ENCODE measurements around the gene SIX1.

SIX1 gene

GRCh38 chr14:60686865-60687264 is 37.6 kb upstream of the SIX1 start:
- Histone ChIP-seq H3K9me2 (replicated peaks; ENCODE audit: insufficient read depth, low read length) (no peaks in the 10 kb centered on the region), H3K27me3 (ENCODE audit: low read length) (no peaks in the 10 kb centered on the region), H3K79me2 (ENCODE audit: insufficient read depth, low read length) (no peaks in the 10 kb centered on the region), H3K36me3 (ENCODE audit: low read length) (no peaks in the 10 kb centered on the region), H3K9me3 (ENCODE audit: insufficient read depth, low read length) (no peaks in the 10 kb centered on the region), H3K9ac (ENCODE audit: low read length) (no peak overlapping the region), H4K20me1 (ENCODE audit: low read depth, low read length) (no peaks in the 10 kb centered on the region), H3K27ac (ENCODE audit: low read depth, low read length) (no peak overlapping the region), H2AFZ (ENCODE audit: low read depth, low read length, severe bottlenecking) (no peak overlapping the region), H3F3A (ENCODE audit: insufficient read depth) (no peaks in the 10 kb centered on the region), H3K4me2 (ENCODE audit: low read depth, low read length, poor library complexity, severe bottlenecking) (no peak overlapping the region), H3K4me3 (ENCODE audit: insufficient read depth, low read length, poor library complexity, severe bottlenecking) (no peak overlapping the region)
- TF ChIP-seq EZH2phosphoT487 (conservative IDR thresholded peaks at IDR 0.05; ENCODE audit: low read length) = no peak

- no peak overlapping the region for H3K27ac ChIP-seq (ENCODE audit: low read depth, low read length)
- no peaks in the 10 kb centered on the region for H3K36me3 ChIP-seq (ENCODE audit: low read length)
- H3K9me3 ChIP-seq (ENCODE audit: insufficient read depth, low read length) = no peaks in the 10 kb centered on the region
- H3K4me3 ChIP-seq (ENCODE audit: insufficient read depth, low read length, poor library complexity, severe bottlenecking) = no peak overlapping the region
- TF ChIP-seq EZH2phosphoT487 (conservative IDR thresholded peaks at IDR 0.05; ENCODE audit: low read length) (no peak), CTCF (IDR thresholded peaks at IDR 0.05; ENCODE audit: insufficient read depth, low read length, poor library complexity, severe bottlenecking) (no peak)
- no peaks in the 10 kb centered on the region for H3K27me3 ChIP-seq (ENCODE audit: low read length)
- H3K4me2 ChIP-seq (ENCODE audit: low read depth, low read length, poor library complexity, severe bottlenecking) = no peak overlapping the region
- H3K9ac ChIP-seq (ENCODE audit: low read length) = no peak overlapping the region
- H4K20me1 ChIP-seq (ENCODE audit: low read depth, low read length) = no peaks in the 10 kb centered on the region
- no peak overlapping the region for H2AFZ ChIP-seq (ENCODE audit: low read depth, low read length, severe bottlenecking)
- no peaks in the 10 kb centered on the region for H3K79me2 ChIP-seq (ENCODE audit: insufficient read depth, low read length)
- no peaks in the 10 kb centered on the region for H3K9me2 ChIP-seq (replicated peaks; ENCODE audit: insufficient read depth, low read length)
- no peaks in the 10 kb centered on the region for H3F3A ChIP-seq (ENCODE audit: insufficient read depth)
Measured at GRCh38 chr14:60684203-60684602, 34.9 kb upstream of the SIX1 start.

- Histone ChIP-seq H3K9ac (ENCODE audit: low read length) (no peak overlapping the region), H4K20me1 (ENCODE audit: low read depth, low read length) (no peaks in the 10 kb centered on the region), H2AFZ (ENCODE audit: low read depth, low read length, severe bottlenecking) (no peak overlapping the region), H3K36me3 (ENCODE audit: low read length) (no peaks in the 10 kb centered on the region), H3K27me3 (ENCODE audit: low read length) (no peaks in the 10 kb centered on the region), H3K4me2 (ENCODE audit: low read depth, low read length, poor library complexity, severe bottlenecking) (no peak overlapping the region), H3K9me3 (ENCODE audit: insufficient read depth, low read length) (no peaks in the 10 kb centered on the region), H3K27ac (ENCODE audit: low read depth, low read length) (no peak overlapping the region), H3K9me2 (replicated peaks; ENCODE audit: insufficient read depth, low read length) (no peaks in the 10 kb centered on the region), H3F3A (ENCODE audit: insufficient read depth) (no peaks in the 10 kb centered on the region), H3K4me3 (ENCODE audit: insufficient read depth, low read length, poor library complexity, severe bottlenecking) (no peak overlapping the region), H3K79me2 (ENCODE audit: insufficient read depth, low read length) (no peaks in the 10 kb centered on the region)
- no peak for TF ChIP-seq EZH2phosphoT487 (conservative IDR thresholded peaks at IDR 0.05; ENCODE audit: low read length)
- TF ChIP-seq CTCF (IDR thresholded peaks at IDR 0.05; ENCODE audit: insufficient read depth, low read length, poor library complexity, severe bottlenecking) = no peak
Measured at GRCh38 chr14:60681271-60681670, 32.0 kb upstream of the SIX1 start.

GRCh38 chr14:60680511-60680910 is 31.2 kb upstream of the SIX1 start:
- no peaks in the 10 kb centered on the region for H3K27me3 ChIP-seq (ENCODE audit: low read length)
- no peaks in the 10 kb centered on the region for H3K79me2 ChIP-seq (ENCODE audit: insufficient read depth, low read length)
- H3K27ac ChIP-seq (ENCODE audit: low read depth, low read length) = no peak overlapping the region
- H2AFZ ChIP-seq (ENCODE audit: low read depth, low read length, severe bottlenecking) = no peak overlapping the region
- H3F3A ChIP-seq (ENCODE audit: insufficient read depth) = no peaks in the 10 kb centered on the region
- no peak overlapping the region for H3K4me3 ChIP-seq (ENCODE audit: insufficient read depth, low read length, poor library complexity, severe bottlenecking)
- no peaks in the 10 kb centered on the region for H3K9me2 ChIP-seq (replicated peaks; ENCODE audit: insufficient read depth, low read length)
- no peaks in the 10 kb centered on the region for H3K36me3 ChIP-seq (ENCODE audit: low read length)
- H3K4me2 ChIP-seq (ENCODE audit: low read depth, low read length, poor library complexity, severe bottlenecking) = no peak overlapping the region
- H4K20me1 ChIP-seq (ENCODE audit: low read depth, low read length) = no peaks in the 10 kb centered on the region
- H3K9ac ChIP-seq (ENCODE audit: low read length) = no peak overlapping the region
- TF ChIP-seq CTCF (IDR thresholded peaks at IDR 0.05; ENCODE audit: insufficient read depth, low read length, poor library complexity, severe bottlenecking) = no peak
- TF ChIP-seq EZH2phosphoT487 (conservative IDR thresholded peaks at IDR 0.05; ENCODE audit: low read length) = no peak
- H3K9me3 ChIP-seq (ENCODE audit: insufficient read depth, low read length) = no peaks in the 10 kb centered on the region

All from SU-DHL-6 (cell line).